Activated CD8-positive, alpha-beta memory T cell treated with anti-CD3 and anti-CD28 coated beads, Interleukin-2, amount 10 ng/mL, durations not matched to agents 7 days and 5 days (primary cell): ENCODE measurements around the gene GBF1. TPM values are rescaled to one million over a fixed set of nuclear protein-coding genes. Genes with fewer than 3 reads are reported as not detected.
A peak's percentile ranks its signal among the peaks of the same experiment; 100 is the strongest.

Experiments used
- ATAC-seq: fragments of 150-1000 bp; cut with Tn5 transposase; one replicate; pipeline ENCODE4 v1.10.0; 2021; ENCODE audit warnings: moderate library complexity
- CTCF ChIA-PET: fragments of 350-600 bp; sonication (Branson Sonifier 250); formaldehyde crosslinking; loops from one replicate; lab custom pipeline; 2021; ENCODE audit warnings: antibody characterized with exemption; lab: Charles Lee
- DNase-seq: peaks from one replicate; pipeline ENCODE4 v3.0.0-alpha.2; 2020
- H3K27ac Mint-ChIP-seq: one replicate; pipeline ENCODE4 v1.8.0; 2021; ENCODE audit warnings: mild to moderate bottlenecking, mixed read lengths
- H3K27me3 Mint-ChIP-seq: one replicate; pipeline ENCODE4 v1.8.0; 2021; ENCODE audit warnings: mixed read lengths
- H3K36me3 Mint-ChIP-seq: one replicate; pipeline ENCODE4 v1.8.0; 2021; ENCODE audit warnings: mild to moderate bottlenecking, mixed read lengths
- H3K4me1 Mint-ChIP-seq: one replicate; pipeline ENCODE4 v1.8.0; 2021; ENCODE audit warnings: mixed read lengths
- H3K4me3 Mint-ChIP-seq: one replicate; pipeline ENCODE4 v1.8.0; 2021; ENCODE audit warnings: mild to moderate bottlenecking, moderate library complexity, mixed read lengths
- H3K9me3 Mint-ChIP-seq: one replicate; pipeline ENCODE4 v1.8.0; 2022; ENCODE audit warnings: low read depth, mixed read lengths
- total RNA-seq, 2 experiments: library from RNA; stranded (reverse); gene quantifications; one replicate each; pipeline ENCODE4 v1.2.3, GENCODE V29; 2021

Gene GBF1
- total RNA-seq, 2 experiments from 2014 or later = 46.5 to 51.6 TPM

DNA sequence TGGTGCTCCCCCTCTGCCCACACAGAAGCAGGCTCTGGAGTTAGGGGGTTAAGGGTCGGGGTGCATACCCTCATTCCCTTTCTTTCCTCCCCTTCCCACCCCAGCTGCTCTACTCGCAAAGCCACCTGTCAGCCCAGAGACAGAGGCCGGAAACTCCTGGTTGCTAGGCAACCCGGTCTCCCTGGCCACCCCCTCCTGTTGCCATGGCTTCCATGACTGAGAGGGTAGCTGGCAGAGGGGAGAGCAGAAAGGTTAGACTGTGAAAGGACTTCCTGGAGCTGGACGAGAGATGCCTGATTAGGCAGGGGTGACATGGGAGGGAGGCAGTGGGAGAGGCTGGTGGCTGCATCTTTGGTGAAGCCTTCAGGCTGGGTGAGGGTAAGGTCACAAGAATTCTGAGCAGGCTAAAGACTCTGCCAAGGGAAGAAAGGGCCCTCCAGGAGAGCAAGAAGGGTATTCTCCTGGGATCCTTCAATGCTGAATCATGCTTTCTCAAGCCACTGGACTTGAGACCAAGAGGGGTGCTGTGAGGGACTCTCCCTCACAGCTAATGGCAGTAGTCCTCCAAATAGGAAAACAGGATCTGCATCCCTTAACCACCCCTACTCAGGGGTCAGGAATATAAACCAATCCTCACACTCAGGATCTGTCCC is 167.8 kb downstream of the GBF1 start:
- peak; percentile 74 for DNase-seq
- CTCF ChIA-PET = interaction anchor here (0.7 to 5.6 kb wide), 4 partner anchors 9 to 183 kb away, joined by 3 to 37 read pairs (median 5); no protein-coding TSS in a partner anchor
- Mint-ChIP-seq H3K27ac (no peak overlapping the region), H3K4me1 (peaks cover 28% of the 10 kb centered on the region), H3K27me3 (peaks cover 48% of the 10 kb centered on the region), H3K9me3 (no peaks in the 10 kb centered on the region), H3K4me3 (no peak overlapping the region), H3K36me3 (no peaks in the 10 kb centered on the region)
- peak; percentile 28 for ATAC-seq

DNA sequence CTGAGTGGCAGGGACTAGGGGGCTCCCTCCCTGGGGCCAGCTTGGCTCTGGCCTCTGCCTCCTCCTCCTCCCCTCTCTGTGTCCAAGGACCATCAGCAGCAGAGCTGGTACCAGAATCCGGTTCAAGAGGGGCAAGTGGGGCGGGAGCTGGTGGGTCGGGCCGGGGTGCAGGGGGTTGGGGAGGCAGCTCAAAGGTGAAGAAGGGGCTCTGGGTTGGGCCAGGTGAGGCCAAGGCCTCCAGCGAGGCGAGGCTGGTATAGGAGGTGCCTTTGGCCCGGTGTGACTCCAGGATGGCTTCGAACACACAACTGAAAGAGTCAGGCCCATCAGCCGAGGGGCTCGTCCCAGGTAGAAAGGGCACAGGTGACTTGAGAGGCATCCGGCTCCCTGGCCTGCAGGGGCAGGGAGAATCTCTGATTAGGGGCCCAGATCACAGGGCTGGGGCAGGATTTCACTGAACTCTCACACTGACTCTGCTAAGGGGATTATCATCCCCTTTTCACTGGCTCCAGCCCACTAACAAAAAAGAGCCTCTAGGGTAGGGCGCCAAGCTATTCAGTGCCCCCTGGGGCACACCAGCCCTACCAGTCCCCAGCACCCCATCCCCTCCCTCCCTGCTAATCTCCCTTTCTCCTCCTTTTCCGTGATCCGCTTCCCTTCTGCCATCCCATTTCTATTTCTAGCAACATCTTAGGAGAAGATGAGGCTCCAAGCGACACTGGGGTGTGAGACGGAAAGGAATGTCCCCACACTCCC is 168.7 kb downstream of the GBF1 start:
- no peak overlapping the region for H3K4me3 Mint-ChIP-seq
- H3K36me3 Mint-ChIP-seq = no peaks in the 10 kb centered on the region
- CTCF ChIA-PET = interaction anchor here (0.7 to 5.6 kb wide), 3 partner anchors 15 to 184 kb away, joined by 3 to 37 read pairs (median 5); no protein-coding TSS in a partner anchor
- no peaks in the 10 kb centered on the region for H3K9me3 Mint-ChIP-seq
- H3K4me1 Mint-ChIP-seq = peaks cover 28% of the 10 kb centered on the region
- ATAC-seq (no peak), DNase-seq (no peak)
- H3K27ac Mint-ChIP-seq = no peak overlapping the region
- H3K27me3 Mint-ChIP-seq = peaks cover 49% of the 10 kb centered on the region

DNA sequence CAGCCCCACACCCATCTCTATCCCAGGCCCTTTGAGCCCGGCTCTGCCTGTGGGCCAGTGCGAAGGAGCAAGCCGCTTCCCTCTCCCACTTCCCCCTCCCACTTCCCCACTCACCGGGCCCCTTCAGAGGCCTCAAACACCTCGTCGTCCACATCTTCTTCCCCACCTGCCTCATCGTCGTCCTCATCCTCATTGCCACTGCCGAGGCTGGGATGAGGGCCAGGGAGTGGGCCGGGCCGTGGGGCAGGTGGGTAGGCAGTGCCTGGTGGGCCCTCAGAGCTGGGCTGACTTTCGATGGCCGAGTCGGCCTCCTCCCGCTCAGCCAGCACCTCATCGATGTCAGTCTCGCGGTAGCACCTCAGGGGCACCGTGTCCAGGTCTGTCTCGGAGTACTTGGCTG is 169.4 kb downstream of the GBF1 start:
- Mint-ChIP-seq H3K27ac (no peak overlapping the region), H3K4me1 (peaks cover 30% of the 10 kb centered on the region), H3K36me3 (no peaks in the 10 kb centered on the region), H3K9me3 (no peaks in the 10 kb centered on the region), H3K4me3 (no peak overlapping the region), H3K27me3 (peaks cover 47% of the 10 kb centered on the region)
- ATAC-seq (no peak), DNase-seq (no peak)
- CTCF ChIA-PET = interaction anchor here (0.7 to 1.5 kb wide), 5 partner anchors 11 to 185 kb away, joined by 3 to 9 read pairs (median 5); partner anchors contain the start of gene SUFU

DNA sequence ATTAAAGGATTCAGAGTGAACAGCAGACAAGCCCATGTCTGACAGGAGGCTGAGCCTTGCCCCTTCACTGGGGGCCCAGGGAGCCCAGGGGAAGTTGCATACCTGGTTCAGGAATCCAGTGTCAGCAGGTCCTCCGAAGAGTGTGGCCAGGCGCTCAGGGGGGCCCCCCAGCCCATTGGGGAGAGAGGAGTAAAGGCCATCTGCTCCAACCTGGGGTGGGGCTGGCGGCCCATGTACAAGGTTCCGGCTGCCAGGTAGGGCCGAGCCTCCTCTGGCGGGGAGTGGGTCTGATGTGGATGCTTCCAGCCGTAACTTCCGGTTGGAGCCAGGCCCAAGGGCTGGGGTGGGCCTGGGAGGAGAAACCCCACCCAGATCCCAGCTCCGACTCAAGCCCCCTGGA is 171.0 kb downstream of the GBF1 start:
- ATAC-seq (no peak), DNase-seq (no peak)
- H3K4me1 Mint-ChIP-seq = peaks cover 32% of the 10 kb centered on the region
- peaks cover 1% of the 10 kb centered on the region for H3K36me3 Mint-ChIP-seq
- no peak overlapping the region for H3K27ac Mint-ChIP-seq
- CTCF ChIA-PET = interaction anchor here (1.4 to 1.5 kb wide), 3 partner anchors 12 to 187 kb away, joined by 5 to 9 read pairs (median 6); no protein-coding TSS in a partner anchor
- H3K4me3 Mint-ChIP-seq = no peak overlapping the region
- no peaks in the 10 kb centered on the region for H3K9me3 Mint-ChIP-seq
- H3K27me3 Mint-ChIP-seq = peaks cover 35% of the 10 kb centered on the region

DNA sequence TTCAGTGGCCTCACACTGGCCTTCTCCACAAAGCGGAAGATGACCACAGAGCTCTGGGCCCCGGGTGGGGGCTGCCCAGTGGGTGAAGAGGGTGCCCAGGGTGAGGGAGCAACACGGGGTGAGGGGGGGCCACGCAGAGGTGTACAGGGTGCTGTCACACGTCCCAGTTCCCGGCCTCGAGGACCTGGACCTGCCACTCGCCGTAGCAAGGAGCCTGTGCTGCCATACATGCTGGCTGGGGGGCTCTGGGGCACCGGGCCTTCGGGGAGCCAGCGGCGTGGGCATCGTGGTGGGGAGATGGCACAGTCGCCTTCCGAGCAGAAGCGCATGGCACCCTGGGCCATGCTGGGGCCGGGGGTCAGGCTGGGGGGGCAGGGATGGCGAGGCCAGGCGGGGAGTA is 171.4 kb downstream of the GBF1 start:
- CTCF ChIA-PET = no interaction called here
- no peak overlapping the region for H3K4me3 Mint-ChIP-seq
- DNase-seq (no peak), ATAC-seq (no peak)
- peaks cover 31% of the 10 kb centered on the region for H3K27me3 Mint-ChIP-seq
- no peak overlapping the region for H3K27ac Mint-ChIP-seq
- no peaks in the 10 kb centered on the region for H3K9me3 Mint-ChIP-seq
- H3K4me1 Mint-ChIP-seq = peaks cover 32% of the 10 kb centered on the region
- H3K36me3 Mint-ChIP-seq = peaks cover 1% of the 10 kb centered on the region

DNA sequence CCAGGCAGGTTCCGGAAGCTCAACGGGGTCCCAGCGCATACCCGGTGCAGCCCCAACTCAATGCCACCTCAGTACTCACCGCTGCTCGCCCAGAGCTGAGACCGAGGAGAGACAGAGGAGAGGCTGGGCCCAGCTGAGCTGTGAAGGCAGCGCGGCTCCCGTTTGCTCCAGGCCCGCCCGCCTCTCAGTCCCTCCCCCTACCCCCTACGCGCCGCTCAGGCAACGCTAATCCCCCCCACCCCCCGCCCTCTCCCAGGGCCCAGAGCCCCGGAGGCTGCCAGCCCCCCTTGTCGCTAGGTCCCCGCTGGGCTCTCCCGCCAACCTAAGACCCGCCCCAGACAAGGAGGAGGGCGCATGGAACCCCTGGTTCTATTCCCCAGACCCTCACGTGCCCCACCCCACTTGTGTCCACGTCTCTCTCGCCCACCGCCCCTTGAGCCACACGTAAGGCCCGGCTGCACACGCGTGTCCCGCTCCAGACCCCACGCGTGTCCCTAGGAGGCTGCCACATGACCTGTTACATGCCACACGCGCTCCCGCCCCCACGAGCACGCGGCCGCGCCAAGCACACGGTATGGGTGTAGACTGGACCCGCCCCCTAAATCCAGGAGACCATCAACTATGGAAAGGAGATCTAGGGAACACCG is 173.4 kb downstream of the GBF1 start, which contains the start of gene PSD:
Gene PSD (minus strand): TSS at position 164 of the 647 bp plus-strand sequence. CDS start 1,747 bp downstream, outside the sequence.
- Mint-ChIP-seq H3K27me3 (peaks cover 21% of the 10 kb centered on the region), H3K4me3 (peak within 1 kb of the TSS; percentile 97), H3K36me3 (peaks cover 1% of the 10 kb centered on the region), H3K27ac (peak within 1 kb of the TSS; percentile 95), H3K9me3 (no peaks in the 10 kb centered on the region), H3K4me1 (peaks cover 38% of the 10 kb centered on the region)
- no peak for DNase-seq
- ATAC-seq = no peak
- CTCF ChIA-PET = no interaction called here

DNA sequence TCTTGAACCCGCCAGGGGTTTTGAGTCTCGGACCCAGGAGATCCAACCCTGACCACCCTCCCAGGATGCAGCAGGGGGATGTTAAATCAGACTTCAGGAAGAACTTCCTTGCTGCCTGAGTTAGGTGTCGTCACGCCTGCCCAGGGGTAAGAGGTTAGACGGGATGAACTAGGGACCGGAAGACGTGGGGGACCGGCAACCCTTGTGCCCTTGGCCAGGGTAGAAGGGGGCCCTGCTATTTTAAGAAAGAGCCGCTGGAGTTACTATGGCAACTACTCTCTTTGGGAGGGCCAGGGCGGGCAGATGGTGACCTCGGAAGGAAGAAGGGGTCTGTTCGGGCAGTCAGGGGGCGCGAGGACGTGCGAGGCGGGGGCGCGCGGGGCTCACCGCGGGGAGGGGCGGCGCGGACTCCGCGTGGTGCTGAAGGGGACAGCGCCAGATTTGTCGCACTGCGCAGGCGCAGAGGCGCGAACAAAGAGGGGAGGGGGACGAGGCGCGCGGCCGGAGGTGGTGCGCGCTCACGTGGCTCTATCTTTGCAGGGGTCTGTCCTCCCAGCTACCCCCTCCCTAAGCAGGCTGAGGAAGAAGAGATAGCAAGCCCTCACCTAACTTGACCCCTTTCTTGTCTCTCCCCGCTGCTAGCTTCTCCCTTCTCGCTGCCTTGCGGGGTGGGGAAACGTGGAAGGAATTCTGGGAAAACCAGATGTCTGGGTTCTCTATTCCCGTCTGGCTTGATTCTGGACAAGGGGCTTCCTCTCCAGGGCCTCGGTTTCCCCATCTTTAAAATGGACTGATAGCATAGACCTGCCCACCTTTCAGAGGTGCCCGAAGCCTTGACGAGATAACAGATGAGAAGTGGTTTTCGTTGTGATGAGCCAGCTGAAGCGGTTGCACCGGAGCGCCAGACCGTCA is 174.2 kb downstream of the GBF1 start:
- Mint-ChIP-seq H3K4me3 (peak overlapping the region; percentile 97), H3K27ac (peak overlapping the region; percentile 95), H3K9me3 (no peaks in the 10 kb centered on the region), H3K4me1 (peaks cover 40% of the 10 kb centered on the region), H3K36me3 (peaks cover 1% of the 10 kb centered on the region), H3K27me3 (peaks cover 21% of the 10 kb centered on the region)
- CTCF ChIA-PET = interaction anchor here (0.9 to 7.2 kb wide), 15 partner anchors 10 to 250 kb away, joined by 3 to 82 read pairs (median 7); partner anchors contain the start of genes C10orf95, CUEDC2 and NFKB2
- ATAC-seq = peak; percentile 5
- peak; percentile 78 for DNase-seq

DNA sequence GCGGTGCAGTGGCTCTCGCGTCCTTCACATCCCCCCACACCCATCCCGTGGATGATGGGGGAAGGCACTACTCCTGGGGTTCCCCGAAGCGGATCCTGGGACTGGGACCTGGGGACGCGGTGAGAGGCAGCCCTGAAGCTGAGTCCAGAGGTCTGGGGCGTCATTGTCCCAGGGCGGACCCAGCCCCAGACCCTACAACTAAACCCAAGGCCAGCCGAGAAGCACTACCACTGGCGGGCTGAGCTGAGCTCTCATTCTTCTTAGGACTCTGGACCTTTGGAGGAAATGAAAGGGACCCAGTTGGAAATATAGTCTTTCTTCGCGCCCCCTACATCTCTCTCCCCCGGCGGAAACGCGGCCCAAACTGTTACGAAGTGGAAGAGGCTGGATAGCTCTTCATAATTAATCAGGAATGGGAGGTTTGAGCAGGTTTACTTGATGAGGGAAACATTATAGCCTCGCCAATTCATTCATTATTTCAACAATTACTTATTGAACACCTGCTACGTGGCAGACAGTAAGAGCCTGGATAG is 174.9 kb downstream of the GBF1 start:
- ATAC-seq (no peak), DNase-seq (no peak)
- CTCF ChIA-PET = interaction anchor here (0.9 to 7.2 kb wide), 19 partner anchors 11 to 251 kb away, joined by 3 to 82 read pairs (median 6); partner anchors contain the start of genes C10orf95, CUEDC2 and NFKB2
- peaks cover 1% of the 10 kb centered on the region for H3K36me3 Mint-ChIP-seq
- peaks cover 40% of the 10 kb centered on the region for H3K4me1 Mint-ChIP-seq
- H3K27me3 Mint-ChIP-seq = peaks cover 21% of the 10 kb centered on the region
- peak overlapping the region; percentile 95 for H3K27ac Mint-ChIP-seq
- no peaks in the 10 kb centered on the region for H3K9me3 Mint-ChIP-seq
- H3K4me3 Mint-ChIP-seq = peak overlapping the region; percentile 97

DNA sequence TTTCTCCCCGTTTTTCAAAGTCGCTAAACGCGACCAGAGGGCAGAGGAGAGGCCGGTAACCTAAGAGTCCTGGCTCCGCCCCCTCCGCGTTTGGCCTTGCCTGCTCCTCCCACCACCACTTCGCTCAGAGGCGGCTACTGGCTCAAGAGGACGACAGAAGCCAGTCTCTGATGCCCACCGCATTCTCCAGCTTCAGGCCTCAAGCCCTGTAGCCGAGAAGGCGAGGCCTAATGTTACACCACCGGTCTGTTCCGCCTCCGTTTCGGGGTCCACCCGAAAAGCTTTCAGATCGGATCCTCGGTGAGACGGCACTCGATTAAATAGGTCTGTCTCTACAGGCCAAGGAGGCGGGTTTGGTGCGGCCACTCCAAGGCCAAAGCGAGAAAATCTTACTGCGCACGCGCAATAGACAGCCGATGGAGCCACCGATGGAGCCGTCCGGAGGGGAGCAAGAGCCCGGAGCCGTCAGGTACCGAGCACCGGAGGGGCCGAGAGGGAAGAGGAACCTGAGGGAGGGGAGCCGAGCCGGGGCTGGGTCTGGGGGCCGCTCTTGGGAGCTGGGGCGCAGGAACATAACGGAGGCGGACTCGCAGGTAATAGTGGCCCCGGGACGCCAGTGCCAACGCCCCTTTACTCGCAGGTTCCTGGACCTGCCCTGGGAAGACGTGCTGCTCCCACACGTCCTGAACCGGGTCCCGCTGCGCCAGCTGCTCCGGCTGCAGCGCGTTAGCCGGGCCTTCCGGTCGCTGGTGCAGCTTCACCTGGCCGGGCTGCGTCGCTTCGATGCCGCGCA is 175.6 kb downstream of the GBF1 start, which contains the start of gene FBXL15:
Gene FBXL15 (plus strand): TSS at position 123 of the 793 bp plus-strand sequence. CDS start 294 bp downstream, at position 417.
- Mint-ChIP-seq H3K4me1 (peaks cover 40% of the 10 kb centered on the region), H3K9me3 (no peaks in the 10 kb centered on the region), H3K4me3 (peak within 1 kb of the TSS; percentile 97), H3K36me3 (peaks cover 1% of the 10 kb centered on the region), H3K27me3 (peaks cover 21% of the 10 kb centered on the region), H3K27ac (peak within 1 kb of the TSS; percentile 95)
- peak; percentile 87 for ATAC-seq
- DNase-seq = peak; percentile 98
- CTCF ChIA-PET = interaction anchor here (0.6 to 7.2 kb wide), 23 partner anchors 11 to 883 kb away, joined by 3 to 82 read pairs (median 4); partner anchors contain the start of genes C10orf95, CUEDC2, GBF1 and NFKB2

DNA sequence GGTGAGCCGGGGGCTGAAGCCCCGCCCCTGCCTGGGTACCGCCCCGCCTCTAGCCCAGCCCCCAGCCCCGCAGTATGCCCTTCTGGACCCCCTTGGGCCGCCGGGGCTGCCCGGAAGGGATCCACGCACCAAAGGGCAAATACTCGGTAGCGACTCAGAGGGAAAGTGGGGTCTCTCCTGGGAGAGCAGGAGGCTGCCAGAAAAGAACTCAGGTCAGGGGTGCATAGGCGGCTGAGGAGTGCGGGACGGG is 176.1 kb downstream of the GBF1 start:
- Mint-ChIP-seq H3K4me3 (peak overlapping the region; percentile 97), H3K36me3 (peaks cover 1% of the 10 kb centered on the region), H3K9me3 (no peaks in the 10 kb centered on the region), H3K27me3 (peaks cover 17% of the 10 kb centered on the region), H3K4me1 (peaks cover 40% of the 10 kb centered on the region), H3K27ac (peak overlapping the region; percentile 95)
- ATAC-seq (no peak), DNase-seq (no peak)
- CTCF ChIA-PET = interaction anchor here (0.6 to 7.2 kb wide), 18 partner anchors 12 to 252 kb away, joined by 3 to 82 read pairs (median 8); partner anchors contain the start of genes C10orf95, CUEDC2 and GBF1

DNA sequence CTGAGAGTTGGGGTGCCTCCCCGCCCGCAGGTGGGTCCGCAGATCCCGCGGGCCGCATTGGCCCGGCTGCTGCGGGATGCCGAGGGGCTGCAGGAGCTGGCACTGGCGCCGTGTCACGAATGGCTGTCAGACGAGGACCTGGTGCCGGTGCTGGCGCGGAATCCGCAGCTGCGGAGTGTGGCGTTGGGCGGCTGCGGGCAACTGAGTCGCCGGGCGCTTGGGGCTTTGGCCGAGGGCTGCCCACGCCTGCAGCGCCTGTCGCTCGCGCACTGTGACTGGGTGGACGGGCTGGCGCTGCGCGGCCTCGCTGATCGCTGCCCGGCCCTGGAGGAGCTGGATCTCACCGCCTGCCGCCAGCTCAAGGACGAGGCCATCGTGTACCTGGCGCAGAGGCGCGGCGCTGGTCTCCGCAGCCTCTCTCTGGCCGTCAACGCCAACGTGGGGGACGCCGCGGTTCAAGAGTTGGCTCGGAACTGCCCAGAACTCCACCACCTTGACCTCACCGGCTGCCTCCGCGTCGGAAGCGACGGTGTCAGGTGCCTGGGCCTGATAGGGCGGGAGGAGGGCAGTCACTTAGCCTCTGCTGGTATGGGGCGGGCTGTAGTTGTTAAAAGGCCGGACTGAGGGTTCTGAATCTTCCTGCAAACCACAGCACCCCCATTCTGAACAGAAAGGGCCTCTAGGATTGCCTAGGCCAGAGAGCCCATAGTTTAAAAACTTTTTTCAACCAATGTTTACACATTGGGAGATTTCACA is 176.6 kb downstream of the GBF1 start:
- peaks cover 40% of the 10 kb centered on the region for H3K4me1 Mint-ChIP-seq
- H3K27me3 Mint-ChIP-seq = peaks cover 17% of the 10 kb centered on the region
- peaks cover 1% of the 10 kb centered on the region for H3K36me3 Mint-ChIP-seq
- ATAC-seq (peak; percentile 2), DNase-seq (peak; percentile 59)
- peak overlapping the region; percentile 97 for H3K4me3 Mint-ChIP-seq
- no peaks in the 10 kb centered on the region for H3K9me3 Mint-ChIP-seq
- CTCF ChIA-PET = interaction anchor here (0.6 to 7.2 kb wide), 22 partner anchors 12 to 253 kb away, joined by 3 to 82 read pairs (median 7); partner anchors contain the start of genes C10orf95, CUEDC2, ELOVL3 and GBF1
- H3K27ac Mint-ChIP-seq = peak overlapping the region; percentile 95
